Activated T-cell treated with anti-CD3 and anti-CD28 coated beads, Interleukin-2, amount 50 U/mL, for 72 hours (primary cell): ENCODE measurements around the gene RBM42. TPM values are rescaled to one million over a fixed set of nuclear protein-coding genes. Genes with fewer than 3 reads are reported as not detected.
"Not testable (repeated sequence)": the region's sequence is repeated elsewhere in the genome, so short reads cannot be mapped to it uniquely, and the experiment has no call there.

Experiments
- ATAC-seq, 2 donors: fragments of 150-1000 bp; cut with Tn5 transposase; replicated peaks in 1 of 2; 2 replicates each; pipeline ENCODE4 v1.10.0; 2021; ENCODE audit warnings: moderate library complexity in 2 of 2, mild to moderate bottlenecking in 1 of 2
- DNase-seq, 2 donors: peaks; one replicate each; pipeline ENCODE4 v3.0.0; 2021 to 2022; ENCODE audit warnings: mixed read lengths in 1 of 2
- H3K27ac Mint-ChIP-seq: one replicate; pipeline ENCODE4 v1.8.0; 2022; ENCODE audit warnings: mild to moderate bottlenecking, moderate library complexity, mixed read lengths
- H3K27me3 Mint-ChIP-seq: one replicate; pipeline ENCODE4 v1.8.0; 2022; ENCODE audit warnings: low read depth, mixed read lengths
- H3K36me3 Mint-ChIP-seq, 2 donors: one replicate each; pipeline ENCODE4 v1.8.0; 2022; ENCODE audit warnings: mixed read lengths in 2 of 2, mild to moderate bottlenecking in 1 of 2; ENCODE audit not compliant: insufficient read depth in 2 of 2
- H3K4me1 Mint-ChIP-seq: one replicate; pipeline ENCODE4 v1.8.0; 2022; ENCODE audit warnings: low read depth, mixed read lengths
- H3K4me3 Mint-ChIP-seq, 2 donors: one replicate each; pipeline ENCODE4 v1.8.0; 2022; ENCODE audit warnings: mild to moderate bottlenecking in 2 of 2, mixed read lengths in 2 of 2, moderate library complexity in 2 of 2
- H3K9me3 Mint-ChIP-seq, 2 donors: one replicate each; pipeline ENCODE4 v1.8.0; 2022; ENCODE audit warnings: mixed read lengths in 2 of 2
- total RNA-seq, 2 donors: library from RNA; stranded (reverse); gene quantifications; one replicate each; pipeline ENCODE4 v1.2.3, GENCODE V29; 2022

RBM42 gene
- total RNA-seq, 2 donors from 2014 or later: 105 to 130 TPM

GRCh38 chr19:35645680-35646511 lies 17.1 kb downstream of the RBM42 start:
- ATAC-seq (no peak), DNase-seq (no peak)
- Mint-ChIP-seq H3K4me3 (peak overlapping the region; percentile 91 to 92), H3K36me3 (peaks cover 2 to 5% of the 10 kb centered on the region in 2 donors), H3K27me3 (no peaks in the 10 kb centered on the region), H3K9me3 (no peaks in the 10 kb centered on the region), H3K4me1 (peaks cover 59% of the 10 kb centered on the region), H3K27ac (no peak overlapping the region)

- no peaks in the 10 kb centered on the region for H3K27me3 Mint-ChIP-seq
- peak within 1 kb of the TSS; percentile 47 for H3K27ac Mint-ChIP-seq
- H3K4me1 Mint-ChIP-seq: peaks cover 43% of the 10 kb centered on the region
- no peaks in the 10 kb centered on the region for H3K9me3 Mint-ChIP-seq
- DNase-seq (peak; percentile 92 to 96), ATAC-seq (peak; percentile 68 to 69)
- H3K36me3 Mint-ChIP-seq: peaks cover 2 to 12% of the 10 kb centered on the region in 2 donors
- peak within 1 kb of the TSS; percentile 90 to 95 for H3K4me3 Mint-ChIP-seq
Measured at GRCh38 chr19:35648017-35648961, 19.5 kb downstream of the RBM42 start, which contains the start of gene COX6B1. Gene COX6B1 (plus strand): TSS chr19:35648323. CDS start chr19:35651244, 2,921 bp downstream.

- ATAC-seq (no peak), DNase-seq (no peak)
- no peaks in the 10 kb centered on the region for H3K27me3 Mint-ChIP-seq
- no peak overlapping the region for H3K27ac Mint-ChIP-seq
- no peak overlapping the region for H3K4me3 Mint-ChIP-seq
- H3K36me3 Mint-ChIP-seq: peaks cover 7 to 17% of the 10 kb centered on the region in 2 donors
- peaks cover 32% of the 10 kb centered on the region for H3K4me1 Mint-ChIP-seq
- H3K9me3 Mint-ChIP-seq: no peaks in the 10 kb centered on the region
Measured at GRCh38 chr19:35650581-35650980, 21.7 kb downstream of the RBM42 start.

- not testable (repeated sequence) for H3K27ac Mint-ChIP-seq, ATAC-seq, H3K4me3 Mint-ChIP-seq, H3K9me3 Mint-ChIP-seq, DNase-seq, H3K27me3 Mint-ChIP-seq
- Mint-ChIP-seq H3K4me1 (peaks cover 14% of the 10 kb centered on the region), H3K36me3 (peaks cover 10 to 31% of the 10 kb centered on the region in 2 donors)
Measured at GRCh38 chr19:35654828-35655227, 26.0 kb downstream of the RBM42 start.

- DNase-seq (no peak), ATAC-seq (no peak)
- H3K9me3 Mint-ChIP-seq: no peaks in the 10 kb centered on the region
- H3K4me1 Mint-ChIP-seq: peaks cover 6% of the 10 kb centered on the region
- no peak overlapping the region for H3K4me3 Mint-ChIP-seq
- no peaks in the 10 kb centered on the region for H3K27me3 Mint-ChIP-seq
- H3K27ac Mint-ChIP-seq: peak overlapping the region; percentile 7
- H3K36me3 Mint-ChIP-seq: peaks cover 10 to 33% of the 10 kb centered on the region in 2 donors
Measured at GRCh38 chr19:35655600-35655999, 26.8 kb downstream of the RBM42 start.

- Mint-ChIP-seq H3K27ac (no peak overlapping the region), H3K9me3 (no peaks in the 10 kb centered on the region), H3K4me1 (no peaks in the 10 kb centered on the region), H3K27me3 (no peaks in the 10 kb centered on the region), H3K36me3 (peaks cover 13 to 31% of the 10 kb centered on the region in 2 donors), H3K4me3 (no peak overlapping the region)
- ATAC-seq (no peak), DNase-seq (no peak)
Measured at GRCh38 chr19:35656700-35657099, 27.9 kb downstream of the RBM42 start.

GRCh38 chr19:35657904-35658700 lies 29.3 kb downstream of the RBM42 start:
- H3K27me3 Mint-ChIP-seq: no peaks in the 10 kb centered on the region
- no peaks in the 10 kb centered on the region for H3K9me3 Mint-ChIP-seq
- H3K36me3 Mint-ChIP-seq: peaks cover 14 to 26% of the 10 kb centered on the region in 2 donors
- H3K27ac Mint-ChIP-seq: peak overlapping the region; percentile 16
- no peak overlapping the region for H3K4me3 Mint-ChIP-seq
- H3K4me1 Mint-ChIP-seq: no peaks in the 10 kb centered on the region
- DNase-seq (no peak), ATAC-seq (peak in 1 of 2 donors; percentile 30)

- H3K27me3 Mint-ChIP-seq: no peaks in the 10 kb centered on the region
- no peak for DNase-seq
- no peak overlapping the region for H3K4me3 Mint-ChIP-seq
- H3K4me1 Mint-ChIP-seq: no peaks in the 10 kb centered on the region
- peaks cover 6 to 12% of the 10 kb centered on the region in 2 donors for H3K36me3 Mint-ChIP-seq
- no peak for ATAC-seq
- no peaks in the 10 kb centered on the region for H3K9me3 Mint-ChIP-seq
- no peak overlapping the region for H3K27ac Mint-ChIP-seq
Measured at GRCh38 chr19:35661995-35662340, 33.1 kb downstream of the RBM42 start.

- Mint-ChIP-seq H3K27me3 (peaks cover 1% of the 10 kb centered on the region), H3K9me3 (no peaks in the 10 kb centered on the region), H3K36me3 (peaks cover 3 to 4% of the 10 kb centered on the region in 2 donors), H3K27ac (no peak overlapping the region), H3K4me3 (no peak overlapping the region), H3K4me1 (no peaks in the 10 kb centered on the region)
- ATAC-seq (no peak), DNase-seq (no peak)
Measured at GRCh38 chr19:35663981-35664380, 35.1 kb downstream of the RBM42 start.

GRCh38 chr19:35665157-35665556 lies 36.3 kb downstream of the RBM42 start:
- Mint-ChIP-seq H3K9me3 (no peaks in the 10 kb centered on the region), H3K36me3 (peaks cover under 1 to 4% of the 10 kb centered on the region in 2 donors), H3K27me3 (peaks cover 13% of the 10 kb centered on the region), H3K4me3 (no peak overlapping the region), H3K27ac (no peak overlapping the region), H3K4me1 (no peaks in the 10 kb centered on the region)
- DNase-seq: no peak
- ATAC-seq: no peak

GRCh38 chr19:35665604-35666003 lies 36.8 kb downstream of the RBM42 start:
- Mint-ChIP-seq H3K4me3 (no peak overlapping the region), H3K9me3 (no peaks in the 10 kb centered on the region), H3K27ac (no peak overlapping the region), H3K4me1 (no peaks in the 10 kb centered on the region), H3K27me3 (peaks cover 17% of the 10 kb centered on the region), H3K36me3 (peaks cover 0 to 4% of the 10 kb centered on the region in 2 donors)
- no peak for DNase-seq
- ATAC-seq: no peak

GRCh38 chr19:35666251-35666913 lies 37.5 kb downstream of the RBM42 start, which contains the start of gene UPK1A:
Gene UPK1A (plus strand): TSS chr19:35666517. CDS start chr19:35666813, 296 bp downstream.
- ATAC-seq: no peak
- H3K27ac Mint-ChIP-seq: no peak within 1 kb of the TSS
- no peaks in the 10 kb centered on the region for H3K9me3 Mint-ChIP-seq

More at GRCh38 chr19:35666251-35666913, 37.5 kb downstream of the RBM42 start, which contains the start of gene UPK1A:
- Mint-ChIP-seq H3K4me1 (no peaks in the 10 kb centered on the region), H3K36me3 (peaks cover 0 to 3% of the 10 kb centered on the region in 2 donors), H3K4me3 (no peak within 1 kb of the TSS), H3K27me3 (peaks cover 22% of the 10 kb centered on the region)
- no peak for DNase-seq
